Stimulated activated CD8-positive, alpha-beta memory T cell treated with anti-CD3 and anti-CD28 coated beads, Interleukin-2, amount 100 ng/mL, for 1 hour (primary cell): ENCODE measurements around the gene FAM89B.

Experiments used
- DNase-seq, 2 donors: peaks; one replicate each; pipeline ENCODE4 v3.0.0-alpha.2; 2020; ENCODE audit warnings: low read depth in 2 of 2

The FAM89B gene

GRCh38 chr11:65610404-65610803, 38.1 kb downstream of the FAM89B start:
- DNase-seq, result no peak

- DNase-seq, result no peak
Measured at GRCh38 chr11:65611028-65611757, 38.9 kb downstream of the FAM89B start.

- DNase-seq, result no peak
Measured at GRCh38 chr11:65611758-65612603, 39.6 kb downstream of the FAM89B start.

DNA sequence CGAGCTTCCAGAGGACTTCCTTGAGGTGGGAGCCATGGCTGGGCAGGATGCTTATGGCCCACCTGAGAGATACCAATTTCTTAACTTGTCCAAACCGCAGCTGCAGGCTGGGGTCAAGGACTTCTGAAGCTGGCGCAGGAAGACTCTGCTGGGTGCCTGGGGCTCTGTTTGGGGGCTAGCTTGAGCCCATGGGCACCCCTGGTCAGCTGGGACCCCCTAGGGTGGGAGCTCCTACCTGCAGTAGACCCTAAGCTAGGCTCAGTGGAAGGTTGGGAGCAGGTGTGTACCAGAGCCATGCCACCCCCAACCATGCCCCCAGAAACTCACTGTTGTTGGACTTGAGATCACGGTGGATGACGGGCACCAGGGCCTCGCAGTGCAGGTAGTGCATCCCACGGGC, 40.4 kb downstream of the FAM89B start:
- DNase-seq, result no peak

- DNase-seq, result peak in 1 of 2 donors; percentile 11
Measured at GRCh38 chr11:65613091-65613928, 41.0 kb downstream of the FAM89B start.

GRCh38 chr11:65615229-65615949, 43.1 kb downstream of the FAM89B start, which contains the start of gene PCNX3:
Gene PCNX3 (plus strand): TSS chr11:65615776. CDS start chr11:65616312, 536 bp downstream.
- DNase-seq, result peak; percentile 99 to 100

DNA sequence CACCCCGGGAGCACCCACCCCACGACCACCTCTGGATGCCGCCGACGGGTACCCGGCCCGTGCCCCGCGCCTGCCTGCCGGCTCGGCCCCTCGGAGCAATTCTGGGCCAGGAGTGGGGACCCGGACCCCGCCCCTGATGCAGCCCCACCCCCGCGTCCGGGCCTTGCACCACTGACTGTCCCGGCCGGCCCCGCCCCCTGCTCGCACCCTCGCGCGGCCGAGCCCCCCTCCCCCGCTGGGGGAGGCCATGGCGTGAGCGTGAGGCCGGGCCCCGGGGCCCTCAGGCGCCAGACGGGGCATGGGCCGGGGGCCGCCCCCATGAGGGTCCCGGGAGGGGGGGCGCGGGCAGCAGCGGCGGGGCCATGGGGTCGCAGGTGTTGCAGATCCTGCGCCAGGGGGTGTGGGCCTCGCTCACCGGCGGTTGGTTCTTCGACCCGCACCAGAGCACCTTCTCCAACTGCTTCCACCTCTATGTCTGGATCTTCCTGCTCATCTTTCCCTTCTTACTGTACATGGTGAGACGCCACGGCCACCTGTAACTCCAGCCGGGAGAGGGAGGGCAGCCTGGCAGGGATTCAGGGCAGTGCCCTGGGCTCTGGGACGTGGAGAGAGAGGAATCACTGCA, 43.7 kb downstream of the FAM89B start:
- peak in 1 of 2 donors; percentile 21 for DNase-seq

GRCh38 chr11:65616575-65617001, 44.2 kb downstream of the FAM89B start:
- DNase-seq, result no peak

- DNase-seq, result no peak
Measured at GRCh38 chr11:65617136-65617850, 45.0 kb downstream of the FAM89B start.

DNA sequence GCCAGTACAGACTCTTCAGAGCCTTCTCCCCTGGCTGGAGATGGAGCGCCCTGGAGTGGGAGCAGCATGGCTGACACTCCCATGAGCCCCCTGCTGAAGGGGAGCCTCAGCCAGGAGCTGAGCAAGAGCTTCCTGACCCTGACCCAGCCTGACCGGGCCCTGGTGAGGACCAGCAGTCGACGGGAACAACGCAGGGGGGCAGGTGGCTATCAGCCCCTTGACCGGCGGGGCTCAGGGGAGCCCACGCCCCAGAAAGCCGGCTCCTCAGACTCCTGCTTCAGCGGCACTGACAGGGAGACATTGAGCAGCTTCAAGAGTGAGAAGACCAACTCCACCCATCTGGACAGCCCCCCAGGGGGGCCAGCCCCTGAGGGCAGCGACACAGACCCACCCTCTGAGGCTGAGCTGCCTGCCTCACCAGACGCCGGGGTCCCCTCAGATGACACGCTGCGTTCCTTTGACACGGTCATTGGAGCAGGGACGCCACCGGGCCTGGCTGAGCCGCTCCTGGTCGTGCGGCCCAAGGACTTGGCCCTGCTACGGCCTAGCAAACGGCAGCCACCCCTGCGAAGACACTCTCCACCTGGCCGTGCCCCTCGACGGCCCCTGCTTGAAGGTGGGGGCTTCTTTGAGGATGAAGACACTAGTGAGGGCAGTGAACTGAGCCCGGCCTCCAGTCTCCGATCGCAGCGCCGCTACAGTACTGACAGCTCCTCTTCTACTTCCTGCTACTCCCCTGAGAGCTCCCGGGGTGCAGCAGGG, 45.8 kb downstream of the FAM89B start:
- DNase-seq, result no peak

GRCh38 chr11:65618763-65619162, 46.4 kb downstream of the FAM89B start:
- no peak for DNase-seq

DNA sequence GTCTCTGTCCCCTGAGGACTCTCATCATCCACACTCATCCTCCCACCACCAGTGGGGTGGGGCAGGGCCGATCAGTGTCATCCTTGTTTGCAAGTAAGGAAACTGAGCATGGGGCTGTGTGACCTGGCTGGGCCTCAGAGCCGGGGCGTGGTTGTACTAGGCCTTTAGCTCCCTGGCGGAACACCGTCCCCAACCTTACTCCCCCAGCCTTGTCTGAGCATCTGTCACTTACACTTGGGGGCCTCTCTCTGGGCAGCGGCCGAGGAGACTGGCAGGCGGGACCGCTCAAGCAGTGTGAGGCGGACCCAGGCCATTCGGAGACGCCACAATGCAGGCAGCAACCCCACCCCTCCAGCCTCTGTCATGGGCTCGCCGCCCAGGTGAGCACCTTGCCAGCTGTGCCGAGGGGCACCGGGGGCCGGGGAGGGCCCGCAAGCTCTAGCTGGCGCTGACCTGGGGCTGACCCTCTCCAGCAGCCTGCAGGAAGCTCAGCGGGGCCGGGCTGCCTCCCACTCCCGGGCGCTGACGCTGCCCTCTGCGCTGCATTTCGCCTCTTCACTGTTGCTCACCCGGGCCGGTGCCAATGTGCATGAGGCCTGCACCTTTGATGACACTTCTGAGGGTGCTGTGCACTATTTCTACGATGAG, 47.1 kb downstream of the FAM89B start:
- DNase-seq, result no peak

GRCh38 chr11:65620666-65621065, 48.3 kb downstream of the FAM89B start:
- DNase-seq, result no peak

DNA sequence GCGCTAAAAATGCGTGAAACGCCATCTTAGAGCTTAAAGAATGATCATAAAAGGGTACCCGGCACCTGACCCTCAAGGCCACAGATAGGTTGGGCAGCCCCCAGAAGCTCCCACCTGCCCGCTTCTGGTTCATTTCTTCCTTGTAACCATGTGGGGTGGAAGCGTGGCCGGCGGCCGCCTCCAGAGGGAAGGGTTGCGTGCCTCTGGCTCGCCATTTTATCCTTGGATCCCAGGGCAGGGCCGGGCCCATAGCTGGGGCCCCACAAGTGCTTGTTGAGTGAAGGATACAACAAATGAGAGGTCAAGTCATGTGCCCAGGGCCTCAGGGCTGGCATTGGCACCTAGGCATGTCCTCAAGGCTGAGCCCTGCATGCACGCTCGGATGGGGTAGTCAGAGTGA, 49.1 kb downstream of the FAM89B start:
- DNase-seq, result no peak

- DNase-seq, result no peak
Measured at GRCh38 chr11:65622011-65622410, 49.7 kb downstream of the FAM89B start.

DNA sequence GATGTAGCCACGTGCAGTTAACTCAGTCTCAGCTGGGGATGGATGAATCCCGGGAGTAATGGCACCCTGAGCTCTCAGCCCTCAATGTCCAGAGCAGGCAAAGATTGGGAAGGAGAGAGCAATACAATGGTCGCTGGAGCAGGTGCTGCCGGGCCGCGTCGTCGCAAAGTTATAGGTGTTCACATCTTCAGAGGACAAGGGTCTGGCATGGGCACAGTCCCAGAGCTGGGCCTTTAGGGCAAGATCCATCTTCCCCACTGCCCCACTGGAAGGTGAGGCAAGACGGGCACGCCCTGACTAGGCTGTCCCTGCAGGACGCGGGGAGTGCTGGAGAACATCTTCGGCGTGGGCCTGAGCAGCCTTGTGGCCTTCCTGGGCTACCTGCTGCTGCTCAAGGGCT, 50.8 kb downstream of the FAM89B start:
- DNase-seq, result no peak
